Upper lobe of left lung (tissue), 6 donors: ENCODE data around the gene NRIP2. TPM values are rescaled to one million over a fixed set of nuclear protein-coding genes. Genes with fewer than 3 reads are reported as not detected.
A peak's percentile ranks its signal among the peaks of the same experiment; 100 is the strongest.

ENCODE experiments used
- ATAC-seq, 2 donors: fragments of 200-7000 bp; cut with Tn5 transposase; one replicate each; pipeline ENCODE4 v1.9.1; 2022; ENCODE audit warnings: mild to moderate bottlenecking in 2 of 2, moderate library complexity in 2 of 2; ENCODE audit not compliant: low FRiP score in 2 of 2
- DNase-seq, 2 donors: peaks; one replicate each; pipeline ENCODE4 v3.0.0-alpha.2; 2019 to 2020
- H3K27ac ChIP-seq, 4 donors: fragments of 200-600 bp; sonication (generic); one replicate each; pipeline ENCODE4 v1.5.1; 2016 to 2019
- H3K27me3 ChIP-seq, 4 donors: fragments of 200-600 bp; sonication (generic); one replicate each; pipeline ENCODE4 v1.5.1; 2017 to 2019
- H3K36me3 ChIP-seq, 4 donors: fragments of 200-600 bp; sonication (generic); one replicate each; pipeline ENCODE4 v1.5.1; 2016 to 2019
- H3K4me1 ChIP-seq, 4 donors: fragments of 200-600 bp; sonication (generic); one replicate each; pipeline ENCODE4 v1.5.1; 2018 to 2019
- H3K4me3 ChIP-seq, 4 donors: fragments of 200-600 bp; sonication (generic); one replicate each; pipeline ENCODE4 v1.5.1; 2017 to 2019; ENCODE audit warnings: mild to moderate bottlenecking in 2 of 4, moderate library complexity in 1 of 4
- H3K9me3 ChIP-seq, 4 donors: fragments of 200-600 bp; sonication (generic); one replicate each; pipeline ENCODE4 v1.5.1; 2018 to 2019
- CTCF ChIP-seq, 6 experiments: fragments of 450-650 bp in 4 of 6; fragments of 200-600 bp in 2 of 6; sonication (generic) in 2 of 6; IDR thresholded peaks; one replicate each; pipeline ENCODE4 v1.5.1; 2016 to 2019; ENCODE audit warnings: antibody characterized with exemption in 6 of 6
- EP300 ChIP-seq, 4 donors: sonication (generic); formaldehyde crosslinking; IDR thresholded peaks; one replicate each; pipeline ENCODE4 v1.5.1; 2017; ENCODE audit warnings: antibody characterized with exemption in 4 of 4, control low read depth in 2 of 4
- POLR2A ChIP-seq, 4 donors: fragments of 450-650 bp; IDR thresholded peaks; one replicate each; pipeline ENCODE4 v1.5.1; 2016 to 2017; ENCODE audit warnings: antibody characterized with exemption in 4 of 4, mild to moderate bottlenecking in 2 of 4
- POLR2AphosphoS5 ChIP-seq, 2 donors: sonication (generic); formaldehyde crosslinking; IDR thresholded peaks; one replicate each; pipeline ENCODE4 v1.5.1; 2017; ENCODE audit warnings: antibody characterized with exemption in 2 of 2
- WGBS, 2 donors: methylation state at CpG; one replicate each; pipeline ENCODE4 v1.1.5; 2017 to 2018; 5-methylcytosine and 5-hydroxymethylcytosine counted together
- total RNA-seq, 6 donors: library from RNA; depleted of rRNA in 4 of 6; stranded (reverse); fragments of >200 nt in 4 of 6; gene quantifications; one replicate each; pipeline versions ENCODE4 v1.1.0 to v1.2.1, GENCODE V29; 2016 to 2021
- donor health status: DM: no; HTN: no; CAD: no; lungs with moderate emphysema.
- donor health status: DM: no; HTN: yes; CAD: no; lungs with severe emphysema.

Gene NRIP2
- total RNA-seq, 6 donors from 2014 or later, result 0.23 to 0.74 TPM; not detected in 4

- H3K4me3 ChIP-seq, result peak overlapping the region in 3 of 4 donors; percentile 60 to 72 (median 68)
- DNase-seq (no peak), ATAC-seq (no peak)
- 67 to 71% methylated on average over 5 of the region's 5 CpGs for WGBS, 2 donors
- no peaks in the 10 kb centered on the region for H3K27me3 ChIP-seq
- TF ChIP-seq CTCF (IDR thresholded peaks at IDR 0.05), result no peak
- TF ChIP-seq POLR2AphosphoS5 (IDR thresholded peaks at IDR 0.05), result no peak
- no peak for TF ChIP-seq POLR2A (IDR thresholded peaks at IDR 0.05)
- TF ChIP-seq EP300 (IDR thresholded peaks at IDR 0.05), result no peak
- H3K9me3 ChIP-seq, result no peaks in the 10 kb centered on the region
- peaks cover 0 to under 1% (median 0%) of the 10 kb centered on the region in 4 donors for H3K36me3 ChIP-seq
- H3K27ac ChIP-seq, result peak overlapping the region in 2 of 4 donors; percentile 88 to 92
- H3K4me1 ChIP-seq, result peaks cover 12 to 17% (median 16%) of the 10 kb centered on the region in 4 donors
Observed at GRCh38 chr12:2811801-2812200, 23.0 kb downstream of the NRIP2 start.

- ATAC-seq, result no peak
- no peak overlapping the region for H3K27ac ChIP-seq
- no peak for TF ChIP-seq POLR2AphosphoS5 (IDR thresholded peaks at IDR 0.05)
- no peak for TF ChIP-seq CTCF (IDR thresholded peaks at IDR 0.05)
- TF ChIP-seq EP300 (IDR thresholded peaks at IDR 0.05), result no peak
- no peak for TF ChIP-seq POLR2A (IDR thresholded peaks at IDR 0.05)
- no peaks in the 10 kb centered on the region for H3K9me3 ChIP-seq
- no peak for DNase-seq
- 79 to 89% methylated on average over 6 of the region's 6 CpGs for WGBS, 2 donors
- peaks cover 0 to 3% (median under 1%) of the 10 kb centered on the region in 4 donors for H3K4me1 ChIP-seq
- peaks cover 13 to 42% (median 23%) of the 10 kb centered on the region in 4 donors for H3K36me3 ChIP-seq
- no peaks in the 10 kb centered on the region for H3K27me3 ChIP-seq
- H3K4me3 ChIP-seq, result no peak overlapping the region
Observed at GRCh38 chr12:2806700-2807099, 28.1 kb downstream of the NRIP2 start.

GRCh38 chr12:2805143-2805520 is 29.7 kb downstream of the NRIP2 start:
- Histone ChIP-seq H3K4me3 (no peak overlapping the region), H3K9me3 (no peaks in the 10 kb centered on the region), H3K27ac (no peak overlapping the region), H3K4me1 (no peaks in the 10 kb centered on the region), H3K27me3 (no peaks in the 10 kb centered on the region), H3K36me3 (peaks cover 19 to 57% (median 39%) of the 10 kb centered on the region in 4 donors)
- WGBS, 2 donors, result 58 to 61% methylated on average over 2 of the region's 2 CpGs
- TF ChIP-seq POLR2AphosphoS5 (IDR thresholded peaks at IDR 0.05) (no peak), EP300 (IDR thresholded peaks at IDR 0.05) (no peak), POLR2A (IDR thresholded peaks at IDR 0.05) (no peak), CTCF (IDR thresholded peaks at IDR 0.05) (no peak)
- ATAC-seq (no peak), DNase-seq (no peak)

GRCh38 chr12:2804393-2805142 is 30.3 kb downstream of the NRIP2 start:
- DNase-seq (no peak), ATAC-seq (no peak)
- no peaks in the 10 kb centered on the region for H3K27me3 ChIP-seq
- no peak for TF ChIP-seq EP300 (IDR thresholded peaks at IDR 0.05)
- no peak for TF ChIP-seq POLR2A (IDR thresholded peaks at IDR 0.05)
- no peak for TF ChIP-seq POLR2AphosphoS5 (IDR thresholded peaks at IDR 0.05)
- no peak for TF ChIP-seq CTCF (IDR thresholded peaks at IDR 0.05)
- 65 to 72% methylated on average over 5 of the region's 5 CpGs for WGBS, 2 donors
- no peaks in the 10 kb centered on the region for H3K4me1 ChIP-seq
- no peaks in the 10 kb centered on the region for H3K9me3 ChIP-seq
- peaks cover 25 to 63% (median 44%) of the 10 kb centered on the region in 4 donors for H3K36me3 ChIP-seq
- H3K27ac ChIP-seq, result no peak overlapping the region
- no peak overlapping the region for H3K4me3 ChIP-seq
